ENCODE measurements around the gene AMZ1.
A peak's percentile ranks its signal among the peaks of the same experiment; 100 is the strongest.

DNA sequence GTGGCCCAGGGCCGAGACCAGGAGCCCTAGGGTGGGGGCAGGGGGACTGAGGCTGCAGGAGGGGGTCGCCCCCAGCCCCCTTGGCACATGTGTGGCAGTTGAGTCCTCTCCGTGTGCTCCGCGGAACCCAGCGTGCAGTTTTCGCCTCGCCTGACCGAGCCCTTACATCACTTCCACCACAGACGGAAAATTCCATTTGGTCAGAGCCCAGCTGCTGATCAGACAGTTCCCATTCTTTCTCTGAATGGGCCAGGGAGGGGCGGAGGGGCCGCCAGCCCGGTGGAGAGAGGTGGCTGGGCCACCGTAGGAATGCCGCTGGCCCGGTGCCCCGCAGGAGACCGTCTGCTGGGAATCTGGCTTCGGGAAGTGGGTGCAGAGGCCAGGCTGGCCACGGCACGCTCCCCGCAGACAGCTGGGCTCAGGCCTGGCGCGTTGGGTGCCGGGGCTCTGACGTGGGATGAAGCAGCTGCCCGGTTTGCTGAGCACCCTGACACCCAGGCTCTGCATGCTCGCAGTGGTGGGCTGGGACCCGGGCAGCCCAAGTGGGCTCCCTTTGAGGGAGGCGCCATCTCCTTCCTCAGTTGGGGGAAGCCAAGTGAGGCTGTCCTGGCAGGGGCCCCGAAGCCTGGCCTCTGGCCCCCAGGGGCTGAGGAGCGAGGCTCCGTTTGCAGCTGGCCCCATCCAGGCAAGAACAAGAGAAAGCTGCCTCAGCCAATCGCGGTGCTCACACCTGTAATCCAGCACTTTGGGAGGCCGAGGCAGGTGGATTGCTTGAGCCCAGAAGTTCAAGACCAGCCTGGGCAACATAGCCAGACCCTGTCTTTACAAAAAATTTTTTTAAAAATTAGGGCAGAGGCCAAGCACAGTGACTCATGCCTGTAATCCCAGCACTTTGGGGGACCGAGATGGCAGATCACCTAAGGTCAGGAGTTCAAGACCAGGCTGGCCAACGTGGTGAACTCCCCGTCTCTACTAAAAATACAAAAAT, 46.3 kb upstream of the AMZ1 start:
- TF ChIP-seq CTCF (IDR thresholded peaks at IDR 0.05) (peak in 1 of 5 experiments; percentile 28), POLR2A (IDR thresholded peaks at IDR 0.05) (peak in 1 of 2 donors; percentile 20)
